Skeletal muscle satellite cell (primary cell): ENCODE results near the gene RPAIN.

Experiments
- H3K27me3 ChIP-seq: 2 replicates; pipeline ENCODE4 v1.7.0; 2013; ENCODE audit warnings: low read length; ENCODE audit not compliant: control insufficient read depth, insufficient read depth
- H3K36me3 ChIP-seq: 2 replicates; pipeline ENCODE4 v1.7.0; 2013; ENCODE audit warnings: mild to moderate bottlenecking, control low read depth, low read length; ENCODE audit not compliant: insufficient read depth
- H3K4me1 ChIP-seq: 2 replicates; pipeline ENCODE4 v1.7.0; 2013; ENCODE audit warnings: low read length; ENCODE audit not compliant: control insufficient read depth, insufficient read depth
- H3K4me2 ChIP-seq: 2 replicates; pipeline ENCODE4 v1.7.0; 2013; ENCODE audit warnings: mild to moderate bottlenecking, low read length
- H3K4me3 ChIP-seq: 2 replicates; pipeline ENCODE4 v1.7.0; 2013; ENCODE audit warnings: low read length
- H3K9ac ChIP-seq: 2 replicates; pipeline ENCODE4 v1.7.0; 2013; ENCODE audit warnings: mild to moderate bottlenecking, low read depth, low read length, moderate library complexity
- H3K9me3 ChIP-seq: replicated peaks from 2 replicates; pipeline ENCODE4 v1.7.0; 2013; ENCODE audit warnings: mild to moderate bottlenecking, control low read depth, low read length

RPAIN gene

DNA sequence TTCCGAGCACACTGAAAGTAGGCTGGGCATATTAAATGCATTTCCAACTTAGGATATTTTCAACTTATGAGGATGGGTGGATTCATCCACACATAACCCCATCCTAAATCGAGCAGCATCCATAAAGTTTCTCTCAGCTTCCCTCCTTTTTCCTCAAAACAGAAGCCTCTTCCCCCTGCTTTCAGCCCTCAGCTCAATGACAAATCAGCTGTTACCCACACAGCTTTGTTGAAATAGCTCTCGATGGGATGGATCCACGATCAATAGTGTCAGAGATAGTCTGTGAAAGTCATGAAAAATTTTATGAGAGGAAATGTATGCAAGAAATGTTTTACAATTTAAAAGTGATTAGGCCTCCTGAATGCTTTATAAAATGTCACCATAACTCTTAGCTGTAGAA is 46.3 kb downstream of the RPAIN start:
- H3K27me3 ChIP-seq = no peaks in the 10 kb centered on the region
- H3K36me3 ChIP-seq = peaks cover 9% of the 10 kb centered on the region
- H3K9ac ChIP-seq = no peak overlapping the region
- no peak overlapping the region for H3K4me3 ChIP-seq
- peak overlapping the region; percentile 95 for H3K4me2 ChIP-seq
- no peaks in the 10 kb centered on the region for H3K9me3 ChIP-seq
- peaks cover 14% of the 10 kb centered on the region for H3K4me1 ChIP-seq

DNA sequence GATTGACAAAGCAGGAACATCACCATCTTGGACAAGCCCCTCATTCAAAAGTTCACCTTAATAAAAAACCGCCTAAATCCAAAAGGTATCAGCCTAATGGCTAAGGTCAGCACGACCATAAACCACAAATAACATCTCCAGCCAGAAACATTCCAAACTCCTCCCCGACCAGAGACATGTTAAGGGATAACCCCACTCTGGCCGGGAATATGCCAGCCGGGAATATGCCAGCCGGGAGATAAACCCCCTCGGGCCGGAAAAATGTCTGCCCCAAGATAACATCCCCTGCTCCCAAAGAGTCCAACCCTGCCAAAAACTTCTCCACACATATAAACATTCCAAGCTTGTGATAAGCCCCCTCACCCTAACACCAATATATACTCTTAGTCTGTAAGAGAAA is 47.4 kb downstream of the RPAIN start:
- peak overlapping the region; percentile 99 for H3K4me3 ChIP-seq
- H3K36me3 ChIP-seq = peaks cover 15% of the 10 kb centered on the region
- H3K9ac ChIP-seq = peak overlapping the region; percentile 89

DNA sequence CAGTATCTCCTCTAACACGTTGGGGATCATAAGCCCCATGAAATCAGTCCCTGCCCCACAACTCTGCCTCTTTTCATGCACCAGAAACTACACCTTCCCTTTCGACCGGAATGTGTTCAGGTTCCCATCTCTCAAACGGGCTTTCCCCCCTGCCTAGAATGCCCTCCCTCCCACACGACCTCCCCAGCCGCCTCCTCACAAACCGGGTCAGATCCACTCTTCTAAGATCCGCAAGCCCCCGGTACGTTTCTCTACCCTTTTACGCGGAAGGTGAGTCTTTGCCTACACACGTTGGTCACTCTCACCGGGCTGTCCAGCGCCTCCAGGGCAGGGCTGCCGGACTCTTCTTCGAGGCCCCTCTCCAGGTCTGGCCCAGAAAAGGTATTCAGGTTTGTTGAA is 48.1 kb downstream of the RPAIN start:
- Histone ChIP-seq H3K4me2 (peak overlapping the region; percentile 95), H3K9ac (peak overlapping the region; percentile 89), H3K36me3 (peaks cover 16% of the 10 kb centered on the region), H3K4me1 (peaks cover 14% of the 10 kb centered on the region), H3K4me3 (peak overlapping the region; percentile 99), H3K27me3 (no peaks in the 10 kb centered on the region), H3K9me3 (no peaks in the 10 kb centered on the region)

More for the DNA sequence above, 47.4 kb downstream of the RPAIN start:
- H3K27me3 ChIP-seq = no peaks in the 10 kb centered on the region
- H3K4me1 ChIP-seq = peaks cover 14% of the 10 kb centered on the region
- H3K4me2 ChIP-seq = peak overlapping the region; percentile 95
- H3K9me3 ChIP-seq = no peaks in the 10 kb centered on the region

DNA sequence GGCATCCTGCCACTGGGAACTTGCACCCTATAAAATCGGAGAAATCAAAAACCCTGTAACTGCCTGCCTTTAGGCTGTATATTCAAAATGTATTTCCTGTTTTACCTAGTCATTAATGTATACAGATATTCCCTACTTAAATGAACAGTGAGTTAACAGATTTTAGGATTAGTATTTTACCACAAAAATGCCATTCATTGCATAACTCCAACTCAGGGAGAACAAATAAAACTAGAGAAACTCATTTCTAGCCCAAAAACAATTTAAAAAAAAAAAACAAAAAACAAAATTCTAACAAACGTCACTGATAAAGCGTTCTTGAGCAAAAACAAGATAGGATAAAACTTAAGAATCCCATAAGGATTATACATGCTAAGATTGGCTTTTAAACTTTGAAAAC is 52.5 kb downstream of the RPAIN start:
- Histone ChIP-seq H3K4me3 (no peak overlapping the region), H3K4me1 (no peaks in the 10 kb centered on the region), H3K27me3 (no peaks in the 10 kb centered on the region), H3K4me2 (no peak overlapping the region), H3K9me3 (no peaks in the 10 kb centered on the region), H3K9ac (no peak overlapping the region), H3K36me3 (peaks cover 42% of the 10 kb centered on the region)

DNA sequence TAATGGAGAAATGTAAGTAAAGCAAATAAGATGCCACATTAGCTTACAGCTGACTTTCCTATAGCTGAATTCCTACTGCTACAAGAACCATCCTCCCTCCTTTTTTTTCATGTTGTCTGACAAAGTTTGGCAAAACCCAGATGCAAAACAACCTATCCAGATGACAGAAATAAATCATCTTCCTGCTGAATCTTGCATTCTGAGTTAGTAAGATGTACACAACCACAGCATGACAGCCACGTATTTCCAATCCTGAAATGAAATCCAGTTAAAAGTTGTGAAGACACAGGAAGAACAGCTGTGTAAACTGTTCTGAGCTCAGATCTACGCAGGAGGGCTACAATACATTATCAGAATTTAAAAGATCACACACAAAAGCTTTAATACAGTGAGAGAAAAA is 53.9 kb downstream of the RPAIN start:
- Histone ChIP-seq H3K36me3 (peaks cover 56% of the 10 kb centered on the region), H3K4me2 (no peak overlapping the region), H3K9me3 (no peaks in the 10 kb centered on the region), H3K9ac (no peak overlapping the region), H3K27me3 (no peaks in the 10 kb centered on the region), H3K4me1 (no peaks in the 10 kb centered on the region), H3K4me3 (no peak overlapping the region)

DNA sequence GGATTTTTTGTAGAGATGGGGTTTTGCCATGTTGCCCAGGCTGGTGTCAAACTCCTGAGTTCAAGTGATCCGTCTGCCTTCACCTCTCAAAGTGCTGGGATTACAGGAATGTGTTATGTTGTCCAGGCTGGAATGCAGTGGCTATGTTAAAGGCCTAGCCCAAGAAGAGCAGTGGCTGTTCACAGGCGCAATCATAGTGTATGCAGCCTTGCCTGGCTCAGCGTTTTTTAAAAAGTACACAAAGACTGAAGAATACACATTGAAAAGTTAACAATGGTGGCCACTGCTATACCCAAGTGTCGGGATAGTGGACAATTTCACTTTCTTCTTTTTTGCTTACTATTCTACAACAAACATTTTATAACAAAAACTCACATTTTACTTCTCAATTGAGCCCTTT is 59.0 kb downstream of the RPAIN start:
- H3K9me3 ChIP-seq = no peaks in the 10 kb centered on the region
- H3K4me2 ChIP-seq = no peak overlapping the region
- H3K4me3 ChIP-seq = no peak overlapping the region
- H3K36me3 ChIP-seq = peaks cover 75% of the 10 kb centered on the region
- no peak overlapping the region for H3K9ac ChIP-seq
- no peaks in the 10 kb centered on the region for H3K27me3 ChIP-seq
- H3K4me1 ChIP-seq = no peaks in the 10 kb centered on the region

DNA sequence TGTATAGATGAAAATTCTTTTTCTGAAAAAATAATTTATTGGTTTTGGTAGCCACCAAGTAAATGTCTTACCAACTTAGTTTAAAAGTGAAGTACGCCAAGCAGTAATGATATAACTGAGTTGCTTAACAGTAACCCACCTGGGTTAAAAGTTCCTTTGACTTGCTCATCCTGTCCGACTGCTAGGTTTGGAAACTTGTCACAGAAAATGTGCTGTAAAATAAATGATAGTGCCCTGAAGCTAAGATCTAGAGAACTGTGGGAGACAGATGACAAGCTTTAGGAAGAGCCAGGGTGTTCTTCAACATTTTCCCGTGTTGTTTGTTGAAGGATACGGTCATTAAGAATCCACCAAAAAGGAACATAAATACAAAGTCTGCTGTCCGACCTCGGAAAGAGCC is 61.0 kb downstream of the RPAIN start:
- peaks cover 6% of the 10 kb centered on the region for H3K4me1 ChIP-seq
- no peak overlapping the region for H3K4me2 ChIP-seq
- H3K9me3 ChIP-seq = no peaks in the 10 kb centered on the region
- no peak overlapping the region for H3K9ac ChIP-seq
- H3K36me3 ChIP-seq = peaks cover 63% of the 10 kb centered on the region
- H3K4me3 ChIP-seq = no peak overlapping the region
- H3K27me3 ChIP-seq = no peaks in the 10 kb centered on the region

DNA sequence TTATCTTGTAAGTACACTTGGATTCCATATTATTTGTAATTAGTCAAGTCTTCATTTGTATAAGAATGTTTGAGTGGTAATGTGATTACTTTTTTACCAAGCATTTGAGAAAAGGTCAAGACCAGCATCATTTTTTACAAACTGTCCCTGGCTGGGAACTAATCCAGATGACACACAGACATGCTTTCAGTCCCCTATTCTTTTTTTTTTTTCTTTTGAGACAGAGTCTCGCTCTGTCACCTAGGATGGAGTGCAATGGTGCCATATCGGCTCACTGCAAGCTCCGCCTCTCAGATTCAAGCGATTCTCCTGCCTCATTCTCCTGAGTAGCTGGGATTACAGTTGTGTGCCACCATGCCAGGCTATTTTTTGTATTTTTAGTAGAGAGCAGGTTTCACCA is 61.5 kb downstream of the RPAIN start:
- Histone ChIP-seq H3K9ac (no peak overlapping the region), H3K4me2 (no peak overlapping the region), H3K9me3 (no peaks in the 10 kb centered on the region), H3K4me3 (no peak overlapping the region), H3K4me1 (peaks cover 6% of the 10 kb centered on the region), H3K36me3 (peaks cover 63% of the 10 kb centered on the region), H3K27me3 (no peaks in the 10 kb centered on the region)
